Liver (tissue), 9 donors: Measurements from ENCODE around the gene C1QTNF12. TPM values are rescaled to one million over a fixed set of nuclear protein-coding genes. Genes with fewer than 3 reads are reported as not detected.

Source experiments
- DNase-seq: peaks from one replicate; pipeline ENCODE4 v3.0.0-alpha.2; 2017; ENCODE audit warnings: low spot score
- H3K27ac ChIP-seq, 2 donors: one replicate each; pipeline ENCODE4 v1.7.0; 2013; ENCODE audit warnings: inconsistent platforms in 2 of 2, low read length in 2 of 2, control low read depth in 1 of 2, low read depth in 1 of 2, mild to moderate bottlenecking in 1 of 2
- H3K27me3 ChIP-seq, 4 donors: one replicate each; pipeline versions ENCODE4 v1.6.1 to v1.7.0; 2013; ENCODE audit warnings: low read length in 3 of 4, inconsistent platforms in 1 of 4, mild to moderate bottlenecking in 1 of 4, moderate library complexity in 1 of 4; ENCODE audit not compliant: control insufficient read depth in 4 of 4, insufficient read depth in 4 of 4
- H3K36me3 ChIP-seq, 4 donors: one replicate each; pipeline versions ENCODE4 v1.6.1 to v1.7.0; 2013; ENCODE audit warnings: low read length in 3 of 4, mild to moderate bottlenecking in 3 of 4, low read depth in 1 of 4, moderate library complexity in 1 of 4; ENCODE audit not compliant: control insufficient read depth in 4 of 4, insufficient read depth in 3 of 4
- H3K4me1 ChIP-seq, 4 donors: one replicate each; pipeline versions ENCODE4 v1.6.1 to v1.7.0; 2013; ENCODE audit warnings: low read length in 3 of 4, mild to moderate bottlenecking in 3 of 4, moderate library complexity in 1 of 4; ENCODE audit not compliant: control insufficient read depth in 4 of 4, insufficient read depth in 4 of 4
- H3K4me3 ChIP-seq, 3 donors: one replicate each; pipeline versions ENCODE4 v1.6.1 to v1.7.0; 2013; ENCODE audit warnings: low read length in 3 of 3, control low read depth in 1 of 3, low read depth in 1 of 3, mild to moderate bottlenecking in 1 of 3
- H3K9ac ChIP-seq, 2 donors: one replicate each; pipeline ENCODE4 v1.7.0; 2013; ENCODE audit warnings: low read length in 2 of 2, mild to moderate bottlenecking in 2 of 2, moderate library complexity in 2 of 2, control low read depth in 1 of 2, low read depth in 1 of 2
- H3K9me3 ChIP-seq, 4 donors: one replicate each; pipeline versions ENCODE4 v1.6.1 to v1.7.0; 2013; ENCODE audit warnings: low read length in 3 of 4; ENCODE audit not compliant: control insufficient read depth in 4 of 4
- EGR1 ChIP-seq, 2 donors: IDR thresholded peaks; 2 replicates each; pipeline ENCODE4 v1.6.1; 2016 to 2018; ENCODE audit warnings: antibody characterized with exemption in 2 of 2, low read depth in 2 of 2
- FOXA1 ChIP-seq: IDR thresholded peaks from 2 replicates; pipeline ENCODE4 v1.6.1; 2016; ENCODE audit warnings: antibody characterized with exemption
- FOXA2 ChIP-seq: IDR thresholded peaks from 2 replicates; pipeline ENCODE4 v1.6.1; 2016; ENCODE audit warnings: antibody characterized with exemption
- GABPA ChIP-seq, 2 donors: IDR thresholded peaks in 1 of 2; conservative IDR thresholded peaks in 1 of 2; 2 replicates each; pipeline ENCODE4 v1.6.1; 2016; ENCODE audit warnings: antibody characterized with exemption in 2 of 2, mild to moderate bottlenecking in 1 of 2, moderate library complexity in 1 of 2
- HNF4A ChIP-seq, 2 donors: conservative IDR thresholded peaks; 2 replicates each; pipeline ENCODE4 v1.6.1; 2016; ENCODE audit warnings: antibody characterized with exemption in 2 of 2, mild to moderate bottlenecking in 2 of 2
- HNF4G ChIP-seq: IDR thresholded peaks from 2 replicates; pipeline ENCODE4 v1.6.1; 2016; ENCODE audit warnings: antibody characterized with exemption
- JUND ChIP-seq, 2 donors: IDR thresholded peaks; 2 replicates each; pipeline ENCODE4 v1.6.1; 2016; ENCODE audit warnings: antibody characterized with exemption in 2 of 2
- NR2F2 ChIP-seq: IDR thresholded peaks from 2 replicates; pipeline ENCODE4 v1.6.1; 2016; ENCODE audit warnings: antibody characterized with exemption
- RAD21 ChIP-seq, 2 donors: IDR thresholded peaks; 2 replicates each; pipeline ENCODE4 v1.6.1; 2016; ENCODE audit warnings: antibody characterized with exemption in 2 of 2, mild to moderate bottlenecking in 2 of 2
- REST ChIP-seq: IDR thresholded peaks from 2 replicates; pipeline ENCODE4 v1.6.1; 2016; ENCODE audit warnings: antibody characterized with exemption, mild to moderate bottlenecking
- RXRA ChIP-seq, 2 donors: IDR thresholded peaks; 2 replicates each; pipeline ENCODE4 v1.6.1; 2017 to 2018; ENCODE audit warnings: antibody characterized with exemption in 2 of 2, mild to moderate bottlenecking in 1 of 2
- SP1 ChIP-seq: IDR thresholded peaks from 2 replicates; pipeline ENCODE4 v1.6.1; 2018; ENCODE audit warnings: antibody characterized with exemption, mild to moderate bottlenecking
- TAF1 ChIP-seq: conservative IDR thresholded peaks from 2 replicates; pipeline ENCODE4 v1.6.1; 2016; ENCODE audit warnings: antibody characterized with exemption, mild to moderate bottlenecking
- YY1 ChIP-seq: IDR thresholded peaks from 2 replicates; pipeline ENCODE4 v1.6.1; 2016; ENCODE audit warnings: antibody characterized with exemption, mild to moderate bottlenecking
- WGBS: extraction: QIAGEN DNeasy Blood & Tissue Kit; methylation state at CpG from one replicate; pipeline ENCODE4 v1.1.7; 2013; 5-methylcytosine and 5-hydroxymethylcytosine counted together
- polyA plus RNA-seq, 2 donors: library from polyadenylated mRNA; stranded (reverse) in 1 of 2; unstranded in 1 of 2; fragments of 200-250 nt in 1 of 2; fragments of >200 nt in 1 of 2; fragmentation: Nextera tagmentation in 1 of 2; extraction: Ambion mirVana in 1 of 2; gene quantifications; one replicate each; pipeline versions ENCODE4 v1.2.1 to v1.2.3, GENCODE V29; 2013 to 2015
- total RNA-seq, 2 donors: library from RNA; depleted of rRNA; stranded (reverse); fragments of >200 nt; gene quantifications; one replicate each; pipeline ENCODE4 v1.2.3, GENCODE V29; 2014
- TF ChIP-seq, protein P1 (sequence below): IDR thresholded peaks from 2 replicates; pipeline ENCODE4 v1.6.1; 2016; ENCODE audit warnings: antibody characterized with exemption
- TF ChIP-seq, protein P2 (sequence below): fragments of 150-350 bp; IDR thresholded peaks from 2 replicates; pipeline ENCODE4 v1.5.1; 2017; ENCODE audit warnings: improper control_type of control experiment, low read depth, low read length; ENCODE audit not compliant: missing input control
- TF ChIP-seq, protein P3 (sequence below): IDR thresholded peaks from 2 replicates; pipeline ENCODE4 v1.6.1; 2016; ENCODE audit warnings: antibody characterized with exemption
- donor health status: healthy.
- donor health status: healthy.
- donor health status: healthy.
- donor health status: healthy.
- donor health status: healthy.

Gene C1QTNF12
- total and polyA plus RNA-seq, 4 donors: 0.39 to 0.40 TPM; not detected in 2

DNA sequence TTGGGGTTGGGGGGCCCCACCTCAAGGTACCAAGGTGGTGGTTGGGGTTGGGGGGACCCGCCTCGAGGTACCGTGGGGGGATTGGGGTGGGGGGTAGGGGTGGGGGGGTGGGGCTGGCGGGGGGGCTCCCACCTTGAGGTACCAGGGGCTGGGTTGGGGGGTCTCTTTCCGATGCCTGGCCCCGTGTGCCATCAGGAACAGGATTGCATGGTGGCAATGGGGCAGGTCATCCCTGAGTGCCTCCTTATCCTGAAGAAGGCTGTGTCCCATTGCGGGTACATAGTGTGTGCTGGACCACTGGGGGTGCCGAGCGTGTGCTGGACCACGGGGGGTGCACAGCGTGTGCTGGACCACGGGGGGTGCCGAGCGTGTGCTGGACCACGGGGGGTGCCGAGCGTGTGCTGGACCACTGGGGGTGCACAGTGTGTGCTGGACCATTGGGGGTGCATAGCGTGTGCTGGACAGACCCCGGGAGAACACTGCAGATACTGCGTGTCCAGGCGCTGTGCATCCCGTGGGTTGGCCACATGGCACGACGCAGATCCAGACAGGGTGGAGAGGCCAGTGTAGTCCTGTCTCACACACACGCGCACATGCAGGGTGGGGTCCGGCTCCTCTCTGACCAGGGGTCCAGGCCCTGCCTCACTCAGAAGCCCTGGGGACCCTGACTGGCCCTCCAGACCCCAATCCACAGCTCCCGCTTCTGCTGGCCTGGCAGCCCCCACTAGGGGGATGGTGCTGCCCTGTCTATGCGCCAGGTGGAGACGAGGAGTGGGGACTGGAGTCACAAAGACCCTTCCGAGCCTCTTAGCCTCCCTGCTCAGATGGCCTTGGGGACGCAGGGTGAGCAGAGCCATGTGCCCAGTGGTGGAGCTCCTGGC is 37.9 kb upstream of the C1QTNF12 start:
- 91% methylated on average over 32 of the region's 32 CpGs for WGBS
- H3K36me3 ChIP-seq: no peaks in the 10 kb centered on the region
- H3K9me3 ChIP-seq: no peaks in the 10 kb centered on the region
- H3K27ac ChIP-seq: no peak overlapping the region
- no peak overlapping the region for H3K9ac ChIP-seq
- no peak overlapping the region for H3K4me3 ChIP-seq
- peaks cover 9 to 19% (median 14%) of the 10 kb centered on the region in 4 donors for H3K4me1 ChIP-seq
- TF ChIP-seq FOXA1 (no peak), RXRA (IDR thresholded peaks at IDR 0.05) (no peak), GABPA (IDR thresholded peaks at IDR 0.05 in 1 of 2, conservative IDR thresholded peaks at IDR 0.05 in 1 of 2) (no peak), HNF4A (conservative IDR thresholded peaks at IDR 0.05) (no peak), EGR1 (IDR thresholded peaks at IDR 0.05; ENCODE audit: low read depth in 2 of 2) (no peak), RAD21 (IDR thresholded peaks at IDR 0.05) (no peak), TAF1 (no peak), JUND (IDR thresholded peaks at IDR 0.05) (no peak), SP1 (no peak), HNF4G (no peak), FOXA2 (no peak), REST (no peak), YY1 (no peak), NR2F2 (no peak)
- TF ChIP-seq, protein P1, sequence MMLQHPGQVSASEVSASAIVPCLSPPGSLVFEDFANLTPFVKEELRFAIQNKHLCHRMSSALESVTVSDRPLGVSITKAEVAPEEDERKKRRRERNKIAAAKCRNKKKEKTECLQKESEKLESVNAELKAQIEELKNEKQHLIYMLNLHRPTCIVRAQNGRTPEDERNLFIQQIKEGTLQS: no peak
- TF ChIP-seq, protein P2, sequence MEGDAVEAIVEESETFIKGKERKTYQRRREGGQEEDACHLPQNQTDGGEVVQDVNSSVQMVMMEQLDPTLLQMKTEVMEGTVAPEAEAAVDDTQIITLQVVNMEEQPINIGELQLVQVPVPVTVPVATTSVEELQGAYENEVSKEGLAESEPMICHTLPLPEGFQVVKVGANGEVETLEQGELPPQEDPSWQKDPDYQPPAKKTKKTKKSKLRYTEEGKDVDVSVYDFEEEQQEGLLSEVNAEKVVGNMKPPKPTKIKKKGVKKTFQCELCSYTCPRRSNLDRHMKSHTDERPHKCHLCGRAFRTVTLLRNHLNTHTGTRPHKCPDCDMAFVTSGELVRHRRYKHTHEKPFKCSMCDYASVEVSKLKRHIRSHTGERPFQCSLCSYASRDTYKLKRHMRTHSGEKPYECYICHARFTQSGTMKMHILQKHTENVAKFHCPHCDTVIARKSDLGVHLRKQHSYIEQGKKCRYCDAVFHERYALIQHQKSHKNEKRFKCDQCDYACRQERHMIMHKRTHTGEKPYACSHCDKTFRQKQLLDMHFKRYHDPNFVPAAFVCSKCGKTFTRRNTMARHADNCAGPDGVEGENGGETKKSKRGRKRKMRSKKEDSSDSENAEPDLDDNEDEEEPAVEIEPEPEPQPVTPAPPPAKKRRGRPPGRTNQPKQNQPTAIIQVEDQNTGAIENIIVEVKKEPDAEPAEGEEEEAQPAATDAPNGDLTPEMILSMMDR: no peak
- DNase-seq: no peak
- H3K27me3 ChIP-seq: no peaks in the 10 kb centered on the region

- peaks cover 9 to 19% (median 14%) of the 10 kb centered on the region in 4 donors for H3K4me1 ChIP-seq
- no peaks in the 10 kb centered on the region for H3K36me3 ChIP-seq
- no peaks in the 10 kb centered on the region for H3K27me3 ChIP-seq
- H3K27ac ChIP-seq: no peak overlapping the region
- no peak overlapping the region for H3K4me3 ChIP-seq
- H3K9me3 ChIP-seq: no peaks in the 10 kb centered on the region
- no peak overlapping the region for H3K9ac ChIP-seq
- TF ChIP-seq, protein P3, sequence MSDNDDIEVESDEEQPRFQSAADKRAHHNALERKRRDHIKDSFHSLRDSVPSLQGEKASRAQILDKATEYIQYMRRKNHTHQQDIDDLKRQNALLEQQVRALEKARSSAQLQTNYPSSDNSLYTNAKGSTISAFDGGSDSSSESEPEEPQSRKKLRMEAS: no peak
- no peak for TF ChIP-seq RXRA (IDR thresholded peaks at IDR 0.05)
- no peak for TF ChIP-seq HNF4A (conservative IDR thresholded peaks at IDR 0.05)
- TF ChIP-seq GABPA (IDR thresholded peaks at IDR 0.05 in 1 of 2, conservative IDR thresholded peaks at IDR 0.05 in 1 of 2): no peak
- 26% methylated on average over 9 of the region's 9 CpGs for WGBS
- no peak for DNase-seq
Observed at GRCh38 chr1:1283821-1284220, 37.3 kb upstream of the C1QTNF12 start.
